ENCODE results near the gene NGEF.

DNA sequence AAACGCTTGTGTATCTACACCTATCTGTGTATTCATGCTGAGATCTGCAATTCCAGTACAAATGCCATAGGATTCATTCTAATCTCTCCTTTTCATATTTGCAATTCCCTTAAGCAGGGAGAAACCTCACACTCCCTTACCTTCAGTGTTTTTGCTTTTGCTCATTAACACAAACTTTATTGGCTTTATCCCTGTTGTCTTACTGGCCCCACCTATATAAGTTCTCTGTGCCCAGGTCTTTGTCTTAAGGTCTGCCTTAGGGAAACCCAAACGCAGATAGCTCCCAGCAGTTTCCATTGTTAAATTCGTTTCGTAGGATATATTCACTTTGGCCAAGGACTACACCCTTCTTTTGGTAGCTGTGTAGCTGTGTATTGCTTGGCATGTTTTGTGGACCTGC lies 147.0 kb downstream of the NGEF start:
- TF ChIP-seq CTCF (conservative IDR thresholded peaks at IDR 0.05 in 1 of 2, IDR thresholded peaks at IDR 0.05 in 1 of 2; ENCODE audit: extremely low read depth in 1 of 2, insufficient read depth in 1 of 2, low read depth in 1 of 2, low read length in 2 of 2) (no peak), EZH2 (IDR thresholded peaks at IDR 0.05; ENCODE audit: borderline replicate concordance, low read length) (no peak)
